ENCODE measurements around the gene DST.

The DST gene

DNA sequence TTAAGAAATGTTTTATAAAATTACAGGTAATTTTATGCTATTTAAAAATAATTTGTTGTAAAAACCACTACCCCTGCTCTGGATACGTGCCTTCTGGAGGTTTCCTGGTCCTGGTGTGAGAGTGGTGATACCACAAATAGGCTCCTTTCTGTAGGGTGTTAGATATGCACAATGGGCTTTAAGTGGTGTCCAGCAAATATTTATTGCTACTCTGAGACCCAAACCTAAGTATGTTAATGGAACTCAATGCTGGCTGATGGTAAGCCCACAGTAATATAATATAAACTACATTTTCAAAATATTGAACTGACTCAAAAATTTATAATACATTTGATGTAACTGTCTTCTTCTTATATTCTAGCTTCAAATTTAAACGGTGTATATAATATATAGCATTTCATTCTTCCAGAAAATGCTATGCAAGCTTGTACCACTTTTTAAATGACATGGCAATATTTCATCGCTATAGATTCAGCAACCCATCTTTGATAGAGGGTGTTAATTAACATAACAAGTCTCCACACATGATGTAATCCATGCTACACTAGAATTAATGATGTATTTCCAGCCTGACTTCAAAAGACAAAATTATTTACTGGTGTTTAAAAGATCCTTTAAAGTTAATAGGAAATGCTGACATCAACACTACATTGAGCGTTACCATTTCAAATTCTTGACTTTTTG lies 161.9 kb downstream of the DST start:
- DNase-seq (ENCODE audit: low spot score): no peak

DNA sequence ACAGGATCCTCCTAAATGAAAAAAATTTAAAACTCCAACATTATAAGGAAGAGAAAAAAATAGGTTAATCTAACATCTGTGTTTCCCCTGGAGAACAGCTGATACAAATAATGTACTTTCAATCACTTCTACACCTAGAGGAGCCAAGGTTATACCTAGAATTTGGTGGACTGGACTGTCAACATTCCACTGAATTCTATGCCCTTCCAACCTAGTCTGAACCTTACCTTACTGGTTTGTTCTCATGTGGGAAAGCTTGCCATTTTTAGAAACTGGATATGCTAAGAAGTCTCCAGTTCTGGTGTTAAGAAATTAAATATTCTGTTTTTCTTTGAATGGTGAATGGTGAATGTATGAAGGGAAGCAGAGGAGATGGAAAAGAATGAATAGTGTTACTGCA lies 162.4 kb downstream of the DST start:
- DNase-seq (ENCODE audit: low spot score): no peak

DNA sequence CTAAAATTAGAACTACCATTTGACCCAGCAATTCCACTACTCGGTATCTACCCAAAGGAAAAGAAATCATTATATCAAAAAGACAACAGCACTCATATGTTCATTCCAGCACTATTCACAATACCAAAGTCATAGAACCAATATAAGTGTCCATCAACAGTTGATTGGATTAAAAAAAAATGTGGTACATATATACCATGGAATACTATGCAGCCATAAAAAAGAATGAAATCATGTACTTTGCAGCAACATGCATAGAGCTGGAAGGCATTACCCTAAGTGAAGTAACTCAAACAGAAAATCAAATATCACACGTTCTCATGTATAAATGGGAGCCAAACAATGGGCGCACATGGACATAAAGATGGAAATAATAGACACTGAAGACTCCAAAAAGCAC lies 163.3 kb downstream of the DST start:
- DNase-seq (ENCODE audit: low spot score): no peak

DNA sequence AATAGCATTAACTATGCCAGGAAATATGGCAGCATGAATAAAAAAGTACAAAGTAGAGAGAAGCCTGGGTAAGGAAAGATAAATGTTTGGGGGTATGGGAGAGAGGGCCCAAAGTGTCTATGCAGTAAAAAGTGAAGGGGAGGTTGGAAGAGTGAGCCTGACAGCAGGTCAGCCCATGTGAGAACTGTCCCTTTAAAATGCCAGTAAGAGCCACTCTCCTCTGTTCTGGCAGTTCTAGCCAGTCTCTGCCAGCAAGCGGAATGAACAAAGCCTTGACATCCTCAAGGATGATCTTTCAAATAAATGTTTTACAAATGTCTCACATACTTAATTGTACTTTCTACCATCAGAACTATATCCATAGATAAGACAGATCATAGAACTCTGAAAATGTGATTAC lies 164.5 kb downstream of the DST start:
- no peak for DNase-seq (ENCODE audit: low spot score)

DNA sequence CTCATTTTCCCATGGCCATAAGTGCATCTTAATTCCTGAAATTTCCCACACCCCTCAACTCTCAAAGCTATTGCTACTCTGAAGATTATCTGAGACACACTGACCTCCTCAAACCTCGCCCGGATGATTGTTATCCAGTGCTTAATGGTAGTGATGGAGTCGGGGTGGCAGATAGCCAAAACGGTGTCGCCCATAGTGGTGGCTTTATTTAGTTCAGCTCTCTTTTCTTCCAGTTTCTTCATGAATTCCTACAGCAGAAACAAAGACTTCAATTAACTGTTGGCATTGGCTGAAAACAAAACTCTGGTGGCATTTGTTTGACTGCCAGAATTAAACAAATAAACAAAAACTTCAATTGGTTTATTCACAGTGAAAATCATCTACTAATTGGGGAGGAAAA lies 165.4 kb downstream of the DST start:
- DNase-seq (ENCODE audit: low spot score): no peak

DNA sequence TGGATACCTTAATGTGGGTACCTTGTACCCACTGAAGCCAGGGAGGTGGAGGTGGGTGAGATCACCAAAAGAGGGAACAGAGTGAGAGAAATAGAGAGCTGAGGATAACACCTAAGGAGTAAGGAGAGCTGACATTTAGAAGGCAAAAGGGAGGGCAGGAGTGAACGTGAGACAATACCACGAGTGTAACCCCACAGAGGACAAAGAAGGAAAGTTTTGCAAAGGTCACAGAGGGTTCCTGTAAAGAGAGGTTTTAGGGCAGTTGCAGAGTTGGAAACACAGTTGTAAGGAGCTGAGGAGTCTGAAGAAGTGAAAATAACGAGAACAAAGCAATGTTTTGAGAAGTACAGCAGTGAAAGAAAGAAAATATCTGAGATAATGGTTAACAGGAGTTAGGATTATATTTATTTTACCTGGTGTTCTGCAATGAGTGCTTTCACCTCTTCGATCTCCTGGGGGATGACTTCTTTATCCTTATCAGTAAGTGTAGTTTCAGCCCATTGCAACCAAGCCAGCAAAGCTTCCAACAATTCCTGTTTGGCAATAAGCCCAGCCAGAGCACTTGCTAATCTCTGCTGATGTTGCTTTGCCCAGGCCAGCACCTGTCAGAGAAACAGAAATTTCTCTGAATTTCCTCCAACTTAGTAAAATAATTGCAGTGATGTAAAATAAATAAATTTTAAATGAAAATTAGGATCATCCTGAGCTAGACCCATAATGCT lies 166.8 kb downstream of the DST start:
- no peak for DNase-seq (ENCODE audit: low spot score)

DNA sequence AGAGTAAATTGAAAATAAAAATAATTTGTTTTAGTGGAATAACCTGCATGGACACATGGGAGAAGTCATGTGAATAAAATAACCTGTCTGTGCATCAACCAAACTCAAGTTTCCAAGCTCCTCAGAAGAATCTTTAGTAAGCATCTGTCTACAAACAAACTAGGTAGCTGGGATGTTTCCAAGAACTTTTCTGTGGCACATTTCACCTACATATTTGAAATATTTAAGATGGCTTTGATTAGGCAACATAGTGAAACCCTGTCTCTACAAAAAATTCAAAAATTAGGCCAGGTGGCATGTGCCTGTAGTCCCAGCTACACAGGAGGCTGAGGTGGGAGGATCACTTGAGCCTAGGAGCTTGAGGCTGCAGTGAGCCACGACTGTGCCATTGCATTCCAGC lies 168.2 kb downstream of the DST start:
- DNase-seq (ENCODE audit: low spot score): no peak

DNA sequence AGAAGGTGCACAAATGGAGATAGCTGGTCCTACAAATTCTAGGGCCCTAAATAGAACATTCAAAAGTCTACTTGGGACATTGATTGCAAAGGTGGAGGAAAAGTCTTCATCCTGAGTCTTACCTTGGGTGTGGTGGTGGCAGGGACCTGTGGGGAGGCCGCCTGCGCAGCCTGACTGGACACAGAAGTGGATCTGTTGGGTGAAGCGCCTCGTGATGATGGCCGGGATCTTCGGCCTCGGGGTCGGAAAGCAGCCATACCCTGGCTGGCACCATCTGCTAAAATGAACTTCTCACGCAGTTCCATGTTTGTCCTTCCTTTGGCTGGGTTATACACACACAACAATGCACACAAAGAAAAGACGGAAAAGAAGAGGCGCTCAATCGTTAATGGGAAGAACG lies 179.2 kb downstream of the DST start:
- DNase-seq (ENCODE audit: low spot score): no peak

DNA sequence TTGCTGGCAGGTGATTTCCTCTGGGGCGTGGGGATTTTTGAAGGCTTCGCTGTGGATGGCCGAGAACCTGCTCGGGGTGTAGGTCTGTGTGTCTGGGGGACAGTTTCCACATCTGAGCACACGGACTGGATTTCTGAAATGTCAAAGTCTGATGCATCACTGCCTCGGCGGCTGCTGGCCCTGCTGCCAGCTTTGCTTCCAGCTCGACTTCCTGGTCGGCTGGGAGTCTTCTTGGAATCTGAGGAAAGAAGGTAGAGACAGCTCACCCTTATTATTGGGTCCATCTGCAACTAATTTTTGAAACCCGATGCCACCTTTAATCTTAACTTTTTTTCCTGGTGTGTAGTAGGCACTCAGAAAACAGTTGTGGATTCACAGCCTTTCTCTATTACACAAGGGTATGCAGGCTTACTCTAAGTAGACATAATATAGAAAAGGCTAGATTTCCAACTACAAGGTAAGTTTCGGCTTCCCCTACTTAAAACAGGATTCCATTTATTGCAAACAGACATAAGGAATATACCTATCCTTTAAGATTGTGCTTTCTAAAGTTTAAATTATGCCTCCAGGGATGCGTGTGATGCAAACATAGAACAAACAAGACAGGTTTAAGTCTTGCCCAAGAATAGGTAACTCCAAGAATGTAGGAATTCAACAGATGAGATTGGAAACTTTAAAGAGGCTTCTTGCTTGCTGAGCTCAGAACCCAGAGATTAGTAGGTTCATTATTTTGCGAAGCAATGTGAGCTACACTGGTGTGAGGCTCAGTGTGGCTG lies 183.5 kb downstream of the DST start:
- no peak for DNase-seq (ENCODE audit: low spot score)

DNA sequence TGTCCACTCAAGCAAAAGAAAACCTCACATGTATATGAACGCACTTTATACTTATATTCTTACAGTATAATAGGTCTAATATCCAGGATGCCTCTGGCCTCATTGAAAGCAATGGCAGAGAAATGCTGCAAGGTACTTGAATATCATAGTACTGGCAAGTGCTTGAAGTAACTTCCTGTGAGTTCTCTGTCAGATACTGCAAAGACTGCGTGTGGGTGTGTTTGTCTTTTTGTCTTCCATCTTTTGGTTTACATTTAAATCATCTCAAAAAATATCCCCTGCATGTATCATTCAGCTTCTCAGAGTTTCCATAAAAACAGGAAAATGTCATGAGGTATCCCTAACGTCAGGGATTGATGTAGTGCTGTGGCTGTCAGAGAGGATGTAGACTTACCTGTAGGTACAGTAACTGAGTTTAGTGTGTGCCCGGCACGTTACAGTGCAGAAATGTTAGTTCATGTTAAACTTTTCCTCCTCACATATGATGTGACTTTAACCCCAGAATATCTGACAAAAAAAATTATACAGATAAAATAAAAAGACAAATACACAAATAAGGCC lies 184.3 kb downstream of the DST start:
- no peak for DNase-seq (ENCODE audit: low spot score)

DNA sequence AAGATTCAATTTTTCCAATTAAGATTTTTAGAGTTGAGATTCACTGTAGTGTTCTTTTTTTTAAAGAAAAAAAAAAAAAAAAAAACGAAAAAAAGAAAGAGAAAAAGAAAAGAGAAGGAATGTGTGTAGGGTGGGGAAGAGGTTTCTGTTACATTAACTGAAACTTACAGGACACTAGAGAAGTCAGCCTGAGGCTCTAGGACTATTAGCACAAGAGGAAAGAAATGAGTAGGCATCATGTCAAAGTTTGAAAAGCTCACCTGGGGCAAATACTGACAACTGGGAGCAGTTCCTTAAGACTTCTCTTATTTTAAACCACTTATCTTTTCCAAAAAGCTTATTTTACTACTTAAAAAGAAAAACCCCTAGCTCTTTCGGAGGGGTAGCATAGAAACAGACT lies 185.9 kb downstream of the DST start:
- DNase-seq (ENCODE audit: low spot score): no peak

DNA sequence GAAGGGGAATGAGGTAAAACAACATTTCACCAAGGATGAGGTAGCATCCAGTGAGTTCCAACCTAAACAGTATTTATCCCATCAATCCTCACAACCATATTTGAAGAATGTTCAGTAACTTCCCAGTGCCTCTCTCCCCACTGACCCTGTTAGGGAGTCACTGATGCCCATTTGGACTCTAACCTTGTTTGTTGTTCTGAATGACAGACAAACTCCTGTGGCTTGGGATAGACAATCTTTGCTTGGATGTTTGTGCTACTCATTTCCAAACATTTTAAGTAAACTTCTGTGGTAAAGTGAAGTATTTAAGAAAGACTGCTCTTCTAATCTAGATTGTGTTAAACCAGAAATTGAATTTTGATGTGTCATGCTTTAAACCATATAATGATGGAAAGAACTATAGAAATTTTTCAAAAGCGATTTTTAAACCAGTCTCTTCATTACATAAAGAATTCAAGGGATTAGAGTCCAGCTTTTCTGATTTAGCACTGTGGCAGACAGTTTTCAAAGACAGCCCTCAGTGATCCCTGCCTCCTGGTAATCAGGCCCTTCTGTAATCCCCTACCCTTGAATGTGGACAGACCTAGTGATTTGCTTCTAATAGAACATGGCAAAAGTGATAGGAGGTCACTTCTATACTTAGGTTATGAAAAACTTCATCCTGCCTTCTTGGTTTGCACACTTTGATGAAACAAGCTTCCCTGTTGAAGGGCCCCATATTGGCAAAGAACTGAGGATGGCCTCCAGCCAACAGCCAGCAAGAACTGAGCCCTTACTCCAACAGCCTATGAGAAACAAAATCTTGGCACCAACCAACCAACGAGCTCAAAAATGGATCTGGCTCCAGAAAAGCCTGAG lies 191.6 kb downstream of the DST start:
- DNase-seq (ENCODE audit: low spot score): no peak

DNA sequence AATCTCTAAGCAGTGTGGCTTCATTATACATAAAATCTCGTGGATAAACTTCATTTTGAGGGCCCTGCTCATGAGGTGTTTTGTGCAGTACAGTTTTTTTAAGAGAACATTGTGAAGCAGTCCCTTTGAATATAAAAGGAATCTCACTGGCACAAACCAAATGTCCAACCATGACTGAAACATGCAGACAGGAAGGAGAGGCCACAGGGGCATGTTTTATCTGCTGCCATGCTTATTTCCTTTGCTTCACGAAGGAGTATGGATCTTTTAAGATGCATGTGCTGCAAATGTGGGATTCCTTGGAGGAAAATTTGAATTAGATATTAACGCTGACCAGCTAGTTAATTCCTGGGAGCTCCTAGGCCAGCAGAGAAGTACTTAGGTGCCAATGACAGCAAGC lies 192.3 kb downstream of the DST start:
- no peak for DNase-seq (ENCODE audit: low spot score)

DNA sequence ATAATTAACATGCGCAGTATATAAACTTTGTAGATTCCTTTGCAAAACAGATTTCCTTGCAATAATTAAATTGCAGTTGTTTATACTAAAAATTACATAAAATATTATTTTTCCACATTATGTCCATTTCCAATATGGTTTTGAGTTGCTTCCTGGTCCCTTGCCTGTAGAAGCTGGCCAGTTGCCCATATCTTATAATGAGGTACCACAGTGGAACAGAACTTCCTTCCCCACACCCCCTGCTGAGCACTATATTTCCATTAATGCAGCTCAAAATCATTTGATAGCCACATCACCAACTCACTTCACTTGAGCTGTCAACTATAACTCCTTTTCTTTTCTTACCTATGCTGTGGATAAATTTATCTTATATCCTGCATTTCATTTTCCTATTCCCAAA lies 194.6 kb downstream of the DST start:
- DNase-seq (ENCODE audit: low spot score): no peak

DNA sequence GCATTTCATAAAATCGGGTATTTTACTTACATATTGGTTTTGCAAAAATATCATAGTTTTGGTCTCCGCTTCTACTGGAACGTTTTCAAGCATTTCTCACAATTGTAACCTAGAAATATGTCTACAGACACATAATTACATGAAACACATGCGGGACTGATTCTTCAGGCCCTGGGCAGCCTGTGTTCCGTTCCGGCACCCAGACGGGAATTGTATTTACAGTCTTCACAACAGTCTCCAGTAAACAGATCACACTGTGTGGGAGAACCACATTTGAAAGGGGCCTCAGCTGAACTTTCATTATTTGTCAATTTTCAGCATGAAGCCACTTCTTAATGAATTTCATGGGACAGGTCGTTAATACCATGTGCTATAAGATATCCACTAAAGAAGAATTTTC lies 196.9 kb downstream of the DST start:
- DNase-seq (ENCODE audit: low spot score): no peak

DNA sequence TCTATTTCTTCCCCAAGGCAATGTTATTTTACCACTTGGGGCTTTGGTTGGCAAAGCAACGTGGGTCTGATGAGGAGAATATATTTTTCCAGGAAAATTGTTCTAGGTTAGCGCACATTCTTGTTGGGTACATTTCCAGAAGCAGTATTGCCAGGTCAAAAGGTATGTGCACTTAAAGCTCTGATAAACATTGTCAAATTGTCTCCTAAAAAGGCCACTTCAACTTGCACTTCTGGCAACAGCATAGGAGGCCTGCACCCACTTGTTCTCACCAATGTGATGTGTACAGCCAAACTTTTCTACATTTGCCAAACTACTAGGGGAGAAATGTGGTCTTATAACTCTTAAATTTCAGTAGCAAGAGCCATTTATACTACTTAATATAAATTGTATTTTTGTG lies 197.8 kb downstream of the DST start:
- DNase-seq (ENCODE audit: low spot score): no peak

DNA sequence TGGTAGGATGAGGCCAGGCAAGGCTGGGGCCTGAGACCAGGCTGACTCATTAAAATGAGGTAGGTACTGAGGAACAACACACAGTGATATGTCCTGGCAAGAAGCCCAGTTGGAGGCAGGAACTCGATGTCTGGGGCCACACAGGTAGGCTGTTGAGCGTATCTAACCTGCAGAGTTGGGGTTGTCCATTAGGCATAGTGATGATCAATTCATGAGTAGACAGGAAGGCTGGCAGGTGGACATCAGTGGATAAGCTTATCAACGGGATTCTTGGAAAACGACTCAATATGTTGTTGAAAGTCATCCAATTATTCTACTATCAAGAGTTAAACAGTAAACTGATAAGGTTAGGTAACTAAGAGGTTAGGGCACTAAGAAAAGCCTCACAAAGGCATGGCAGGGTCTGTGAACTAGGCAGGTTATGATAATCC lies 202.1 kb downstream of the DST start:
- DNase-seq (ENCODE audit: low spot score): no peak

DNA sequence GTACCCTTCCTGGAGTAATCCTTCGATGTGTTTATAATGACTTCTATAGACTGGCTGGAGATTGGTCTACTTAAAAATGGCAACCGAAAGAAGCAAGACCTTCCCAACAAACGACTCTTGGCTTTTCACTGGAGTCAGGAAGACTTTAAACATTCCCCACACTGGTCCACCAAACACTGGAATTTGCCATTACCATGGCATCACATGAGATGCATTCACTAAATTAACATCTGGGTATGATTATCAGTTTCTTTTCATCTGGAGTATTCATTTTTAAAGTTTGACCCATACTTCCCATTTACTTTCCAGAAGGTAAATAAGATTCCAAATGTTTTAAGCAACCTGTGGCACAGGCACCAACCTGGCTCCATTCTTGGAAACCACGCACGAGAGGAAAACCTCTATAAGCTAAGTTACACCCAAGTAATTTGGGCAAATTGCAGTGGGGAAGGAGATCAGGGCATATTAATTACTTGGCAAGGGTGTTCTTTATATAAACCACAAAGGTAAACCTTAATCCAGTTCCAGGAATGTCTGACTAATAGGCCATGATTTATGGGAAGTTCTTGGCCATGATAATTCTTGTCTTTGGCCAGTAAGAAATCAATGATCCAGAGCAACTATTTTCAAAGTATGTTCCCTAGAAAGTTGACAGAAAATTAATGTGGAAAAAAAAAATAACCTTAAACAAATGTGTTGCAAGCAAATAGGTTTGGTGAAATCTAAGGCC lies 205.4 kb downstream of the DST start:
- peak; percentile 18 for DNase-seq (ENCODE audit: low spot score)

DNA sequence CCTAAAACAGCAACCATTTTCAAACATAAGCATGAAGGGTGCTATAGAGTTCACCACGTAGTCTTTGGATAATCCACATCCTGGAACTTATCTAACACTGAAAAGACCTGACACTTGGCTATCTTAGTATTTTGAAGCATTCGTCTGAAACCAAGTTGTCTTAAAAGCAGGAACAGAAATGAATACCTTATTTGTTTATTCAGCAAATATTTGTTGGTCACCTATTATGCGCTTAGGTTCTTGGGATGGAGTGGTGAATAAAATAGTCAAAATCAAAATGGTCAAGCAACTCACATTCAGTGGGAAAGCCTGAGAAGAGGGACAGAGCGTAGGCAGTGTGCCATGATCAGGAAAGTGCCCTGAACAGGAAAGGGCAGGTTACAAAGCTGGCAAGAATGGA lies 206.9 kb downstream of the DST start:
- DNase-seq (ENCODE audit: low spot score): no peak

DNA sequence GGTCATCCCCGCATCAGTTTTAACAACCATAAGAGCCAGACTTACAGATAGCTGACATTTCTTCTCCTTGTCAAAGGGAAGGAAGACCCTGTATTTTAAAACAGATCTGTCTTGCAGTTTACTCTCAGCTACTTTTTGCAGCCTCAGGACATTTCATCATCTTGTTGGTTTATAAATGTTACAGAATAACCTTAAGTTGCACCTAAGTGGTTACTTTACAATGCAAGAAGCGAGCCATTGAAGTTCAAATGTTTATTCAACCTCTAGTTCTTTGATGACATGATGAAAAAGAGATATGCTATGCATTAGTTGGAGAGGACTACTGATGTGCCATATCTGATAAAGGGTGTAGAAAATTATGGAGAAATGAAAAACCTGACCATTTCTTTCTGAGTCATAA lies 207.4 kb downstream of the DST start:
- no peak for DNase-seq (ENCODE audit: low spot score)

DNA sequence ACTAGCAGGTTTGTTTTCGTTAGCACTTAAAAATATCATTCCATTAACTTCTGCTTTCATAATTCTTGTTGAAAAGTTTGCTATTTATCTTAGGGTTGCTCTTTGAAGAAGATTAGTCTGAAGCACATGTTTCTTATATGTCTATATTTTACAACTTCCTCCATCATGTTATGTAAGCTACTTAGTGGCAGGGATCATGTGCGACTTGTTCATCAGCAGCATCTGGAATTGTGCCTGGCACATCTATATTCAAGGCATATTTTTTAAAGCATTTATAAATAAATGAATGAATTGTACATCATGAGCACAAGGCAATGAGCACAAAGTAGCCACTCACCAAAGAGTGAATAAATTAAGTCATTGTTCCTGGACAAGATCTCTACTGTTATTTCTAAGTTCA lies 208.1 kb downstream of the DST start:
- DNase-seq (ENCODE audit: low spot score): no peak
